ENCODE results near the gene PTBP3.
"Not testable (repeated sequence)": the region's sequence is repeated elsewhere in the genome, so short reads cannot be mapped to it uniquely, and the experiment has no call there.

Gene PTBP3

GRCh38 chr9:112322701-112323377 is 10.6 kb downstream of the PTBP3 start:
- no peak for DNase-seq (ENCODE audit: low spot score)

GRCh38 chr9:112316258-112316943 is 17.0 kb downstream of the PTBP3 start:
- no peak for DNase-seq (ENCODE audit: low spot score)

- DNase-seq (ENCODE audit: low spot score) = no peak
Observed at GRCh38 chr9:112315331-112316257, 17.8 kb downstream of the PTBP3 start.

- DNase-seq (ENCODE audit: low spot score) = no peak
Observed at GRCh38 chr9:112312139-112312538, 21.3 kb downstream of the PTBP3 start.

GRCh38 chr9:112311497-112311896 is 21.9 kb downstream of the PTBP3 start:
- DNase-seq (ENCODE audit: low spot score) = no peak

GRCh38 chr9:112310826-112311225 is 22.6 kb downstream of the PTBP3 start:
- DNase-seq (ENCODE audit: low spot score) = no peak

- no peak for DNase-seq (ENCODE audit: low spot score)
Observed at GRCh38 chr9:112308588-112308987, 24.8 kb downstream of the PTBP3 start.

GRCh38 chr9:112301420-112301819 is 32.0 kb downstream of the PTBP3 start:
- DNase-seq (ENCODE audit: low spot score) = no peak

- DNase-seq (ENCODE audit: low spot score) = no peak
Observed at GRCh38 chr9:112299514-112299913, 33.9 kb downstream of the PTBP3 start.

- no peak for DNase-seq (ENCODE audit: low spot score)
Observed at GRCh38 chr9:112296929-112297328, 36.5 kb downstream of the PTBP3 start.

GRCh38 chr9:112295174-112295573 is 38.2 kb downstream of the PTBP3 start:
- DNase-seq (ENCODE audit: low spot score) = no peak

GRCh38 chr9:112288029-112288428 is 45.4 kb downstream of the PTBP3 start:
- no peak for DNase-seq (ENCODE audit: low spot score)

GRCh38 chr9:112286926-112287325 is 46.5 kb downstream of the PTBP3 start:
- no peak for DNase-seq (ENCODE audit: low spot score)

GRCh38 chr9:112285056-112285455 is 48.4 kb downstream of the PTBP3 start:
- no peak for DNase-seq (ENCODE audit: low spot score)

- DNase-seq (ENCODE audit: low spot score) = no peak
Observed at GRCh38 chr9:112283582-112284253, 49.7 kb downstream of the PTBP3 start.

- DNase-seq (ENCODE audit: low spot score) = not testable (repeated sequence)
Observed at GRCh38 chr9:112282841-112283240, 50.6 kb downstream of the PTBP3 start.

GRCh38 chr9:112280904-112281303 is 52.5 kb downstream of the PTBP3 start:
- no peak for DNase-seq (ENCODE audit: low spot score)

- DNase-seq (ENCODE audit: low spot score) = no peak
Observed at GRCh38 chr9:112279501-112279900, 53.9 kb downstream of the PTBP3 start.

- DNase-seq (ENCODE audit: low spot score) = no peak
Observed at GRCh38 chr9:112278152-112278551, 55.3 kb downstream of the PTBP3 start.

- DNase-seq (ENCODE audit: low spot score) = no peak
Observed at GRCh38 chr9:112274600-112274999, 58.8 kb downstream of the PTBP3 start.

GRCh38 chr9:112273876-112274275 is 59.5 kb downstream of the PTBP3 start:
- DNase-seq (ENCODE audit: low spot score) = no peak

- DNase-seq (ENCODE audit: low spot score) = no peak
Observed at GRCh38 chr9:112271466-112272098, 61.8 kb downstream of the PTBP3 start.
